DMS 273 (cell line): ENCODE measurements around the gene OPRL1.
"Not testable (repeated sequence)": the region's sequence is repeated elsewhere in the genome, so short reads cannot be mapped to it uniquely, and the experiment has no call there.

ENCODE experiments used
- DNase-seq: peaks from one replicate; lab custom pipeline; 2025; ENCODE audit not compliant: unreplicated experiment; lab: John Stamatoyannopoulos, UW

Gene OPRL1

GRCh38 chr20:64114356-64114971, 34.6 kb downstream of the OPRL1 start:
- DNase-seq: no peak

- DNase-seq: peak; percentile 31
Observed at GRCh38 chr20:64115171-64115911, 35.5 kb downstream of the OPRL1 start.

DNA sequence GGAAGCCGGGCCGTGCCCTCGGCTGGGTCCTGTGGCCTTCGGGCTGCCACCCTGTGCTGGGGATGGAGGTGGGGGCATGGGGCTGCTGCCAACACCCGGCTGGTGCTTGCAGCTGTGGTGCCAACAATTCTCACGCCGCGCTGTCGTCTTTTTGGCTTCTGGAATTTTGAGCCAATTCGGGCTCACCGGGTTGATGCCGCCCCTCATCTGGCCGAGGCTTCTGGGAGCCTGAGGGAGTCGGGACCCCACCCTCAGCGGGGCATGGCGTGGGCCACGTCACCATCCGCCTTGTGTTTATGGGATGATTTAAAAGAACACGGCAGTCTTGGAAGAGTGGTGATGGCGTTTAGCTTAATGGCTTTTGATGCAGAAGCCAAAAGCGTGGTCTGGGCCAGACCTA, 36.1 kb downstream of the OPRL1 start:
- no peak for DNase-seq

- no peak for DNase-seq
Observed at GRCh38 chr20:64116541-64117431, 36.9 kb downstream of the OPRL1 start.

- not testable (repeated sequence) for DNase-seq
Observed at GRCh38 chr20:64117432-64117777, 37.5 kb downstream of the OPRL1 start.

- peak; percentile 45 for DNase-seq
Observed at GRCh38 chr20:64119301-64119680, 39.4 kb downstream of the OPRL1 start.

GRCh38 chr20:64119681-64120341, 39.9 kb downstream of the OPRL1 start:
- no peak for DNase-seq

- DNase-seq: no peak
Observed at GRCh38 chr20:64121586-64121985, 41.7 kb downstream of the OPRL1 start.

DNA sequence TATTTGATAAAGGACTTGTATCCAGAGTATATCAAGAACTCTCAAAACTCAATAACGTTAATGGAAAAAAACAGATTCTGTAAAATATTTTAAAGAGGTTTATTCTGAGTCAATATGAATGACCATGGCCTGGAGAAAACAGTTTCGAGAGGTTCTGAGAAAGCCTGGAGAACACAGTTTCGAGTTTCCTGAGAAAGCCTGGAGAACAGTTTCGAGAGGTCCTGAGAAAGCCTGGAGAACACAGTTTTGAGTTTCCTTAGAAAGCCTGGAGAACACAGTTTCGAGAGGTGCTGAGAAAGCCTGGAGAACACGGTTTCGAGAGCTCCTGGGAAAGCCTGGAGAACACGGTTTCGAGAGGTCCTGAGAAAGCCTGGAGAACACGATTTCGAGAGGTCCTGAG, 43.0 kb downstream of the OPRL1 start:
- not testable (repeated sequence) for DNase-seq

DNA sequence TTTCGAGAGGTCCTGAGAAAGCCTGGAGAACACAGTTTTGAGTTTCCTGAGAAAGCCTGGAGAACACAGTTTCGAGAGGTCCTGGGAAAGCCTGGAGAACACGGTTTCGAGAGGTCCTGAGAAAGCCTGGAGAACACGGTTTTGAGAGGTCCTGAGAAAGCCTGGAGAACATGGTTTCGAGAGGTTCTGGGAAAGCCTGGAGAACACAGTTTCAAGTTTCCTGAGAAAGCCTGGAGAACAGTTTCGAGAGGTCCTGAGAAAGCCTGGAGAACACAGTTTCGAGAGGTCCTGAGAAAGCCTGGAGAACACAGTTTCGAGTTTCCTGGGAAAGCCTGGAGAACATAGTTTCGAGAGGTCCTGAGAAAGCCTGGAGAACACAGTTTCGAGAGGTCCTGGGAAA, 43.6 kb downstream of the OPRL1 start:
- DNase-seq: not testable (repeated sequence)

GRCh38 chr20:64129146-64129782, 49.4 kb downstream of the OPRL1 start:
- DNase-seq: no peak

- no peak for DNase-seq
Observed at GRCh38 chr20:64130271-64130670, 50.4 kb downstream of the OPRL1 start.

GRCh38 chr20:64130876-64131275, 51.0 kb downstream of the OPRL1 start:
- no peak for DNase-seq

GRCh38 chr20:64131406-64131805, 51.5 kb downstream of the OPRL1 start:
- DNase-seq: peak; percentile 52

GRCh38 chr20:64133951-64134407, 54.1 kb downstream of the OPRL1 start:
- peak; percentile 66 for DNase-seq

GRCh38 chr20:64134744-64135143, 54.9 kb downstream of the OPRL1 start:
- DNase-seq: not testable (repeated sequence)

DNA sequence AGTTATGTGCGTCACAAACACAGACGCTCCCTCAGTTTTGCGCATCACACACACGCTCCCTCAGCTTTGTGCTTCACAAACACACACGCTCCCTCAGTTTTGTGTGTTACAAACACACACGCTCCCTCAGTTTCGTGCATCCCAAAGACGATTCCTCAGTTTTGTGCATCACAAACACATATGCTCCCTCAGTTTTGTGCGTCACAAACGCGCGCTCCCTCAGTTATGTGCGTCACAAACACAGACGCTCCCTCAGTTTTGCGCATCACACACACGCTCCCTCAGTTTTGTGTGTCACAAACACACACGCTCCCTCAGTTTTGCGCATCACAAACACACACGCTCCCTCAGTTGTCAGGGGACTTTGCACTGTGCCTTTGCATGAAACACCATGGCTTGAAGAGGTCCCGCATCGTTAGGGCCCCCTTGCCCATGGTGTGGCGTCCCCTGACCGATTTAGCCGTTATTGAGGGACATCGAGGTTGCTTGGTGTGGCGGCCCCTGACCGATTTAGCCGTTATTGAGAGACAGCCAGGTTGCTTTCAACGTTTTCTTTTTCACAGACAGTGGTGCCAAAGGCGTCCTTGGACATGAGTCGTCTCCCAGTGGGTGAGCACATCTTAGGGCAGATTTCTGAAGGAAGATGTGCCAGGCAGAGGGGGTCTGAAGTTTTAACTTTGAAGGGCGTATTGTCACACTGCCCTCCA, 56.3 kb downstream of the OPRL1 start:
- DNase-seq: no peak

DNA sequence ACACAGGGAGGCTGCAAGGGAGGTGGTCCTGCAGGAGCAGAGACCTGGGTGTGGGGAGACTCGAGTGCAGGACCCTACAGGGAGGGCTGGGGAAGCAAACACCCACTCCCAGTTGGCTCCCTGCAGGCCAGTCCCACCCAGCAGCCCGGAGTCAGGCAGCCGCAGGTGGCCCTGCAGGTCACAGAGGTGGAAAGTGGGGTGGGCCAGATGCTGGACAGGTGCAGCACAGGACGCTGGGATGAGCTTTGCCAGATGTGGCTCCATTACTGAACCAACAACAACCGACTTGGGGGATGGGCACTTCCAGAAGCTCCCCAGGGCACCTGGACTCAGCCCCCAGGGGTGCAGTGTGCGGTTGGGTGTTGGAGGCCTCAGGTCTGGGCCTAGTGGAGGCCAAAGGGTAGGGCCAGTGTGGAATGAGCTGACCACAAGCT, 57.7 kb downstream of the OPRL1 start:
- DNase-seq: no peak

GRCh38 chr20:64138276-64138815, 58.5 kb downstream of the OPRL1 start:
- DNase-seq: no peak
